ENCODE data around the gene RPP25.
A peak's percentile ranks its signal among the peaks of the same experiment; 100 is the strongest.

The RPP25 gene

DNA sequence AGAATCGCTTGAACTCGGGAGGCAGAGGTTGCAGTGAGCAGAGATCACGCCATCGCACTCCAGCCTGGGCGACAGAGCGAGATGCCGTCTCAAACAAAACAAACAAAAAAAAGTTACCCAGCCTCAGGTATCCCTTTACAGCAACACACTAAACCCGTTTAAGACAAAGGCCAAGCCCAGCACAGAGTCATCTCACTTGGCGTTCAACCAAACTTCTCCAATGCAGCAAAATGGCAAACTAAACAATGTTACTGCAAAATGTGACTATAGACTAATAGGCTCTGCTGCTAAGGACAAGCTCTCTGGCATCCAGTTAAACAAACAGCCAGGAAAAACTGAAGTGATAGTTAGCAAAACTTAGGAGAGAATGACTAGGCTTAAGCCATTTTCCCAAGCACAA lies 43.5 kb downstream of the RPP25 start:
- DNase-seq, result no peak

DNA sequence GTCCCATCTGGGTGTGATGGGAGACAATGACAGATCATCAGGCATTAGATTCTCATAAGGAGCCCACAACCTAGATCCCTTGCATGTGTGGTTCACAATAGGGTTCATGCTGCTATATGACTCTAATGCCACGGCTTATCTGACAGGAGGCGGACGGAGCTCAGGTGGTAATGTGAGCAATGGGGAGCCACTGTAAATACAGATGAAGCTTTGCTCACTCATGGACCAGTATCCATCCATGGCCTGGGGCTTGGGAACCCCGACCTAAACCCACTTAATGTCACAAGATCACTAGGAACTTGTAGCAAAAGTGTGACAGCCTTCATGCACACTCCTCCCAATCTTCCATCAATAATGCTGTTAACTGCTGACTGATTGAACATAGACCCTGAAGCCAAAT lies 47.9 kb downstream of the RPP25 start:
- no peak for DNase-seq

DNA sequence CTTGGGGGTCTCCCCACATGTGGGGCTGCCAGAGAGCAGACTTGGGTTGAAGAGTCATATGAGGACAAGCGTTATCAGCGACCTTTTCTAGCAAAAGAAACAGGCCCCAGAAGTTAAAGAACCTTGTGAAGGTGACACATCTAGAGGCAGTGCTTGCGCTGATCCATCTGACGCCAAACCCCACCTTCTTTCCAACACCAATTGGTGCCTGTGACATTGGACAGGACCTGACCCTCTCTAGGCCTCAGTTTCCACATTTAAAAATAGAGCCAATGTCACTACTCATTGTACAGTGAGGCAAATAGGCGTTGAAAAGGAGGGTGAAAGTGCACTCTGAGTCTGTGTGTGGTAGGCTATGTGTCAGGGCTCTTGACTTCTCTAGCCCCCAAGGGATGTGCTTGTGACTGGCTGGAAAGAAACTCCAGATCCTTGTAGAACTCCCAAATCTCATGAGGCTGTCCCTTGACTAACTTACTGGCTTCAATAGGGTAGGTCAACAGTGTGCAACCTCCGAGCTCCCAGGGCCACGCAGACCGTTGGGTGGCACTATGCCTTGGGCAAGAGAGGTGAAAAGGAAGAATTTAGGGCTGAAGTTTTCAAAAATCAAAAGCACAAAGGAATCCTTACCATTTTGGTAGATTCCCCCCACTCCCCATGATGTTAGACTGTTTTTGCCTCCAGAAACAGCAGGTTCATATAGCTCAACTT lies 49.3 kb downstream of the RPP25 start:
- no peak for DNase-seq

DNA sequence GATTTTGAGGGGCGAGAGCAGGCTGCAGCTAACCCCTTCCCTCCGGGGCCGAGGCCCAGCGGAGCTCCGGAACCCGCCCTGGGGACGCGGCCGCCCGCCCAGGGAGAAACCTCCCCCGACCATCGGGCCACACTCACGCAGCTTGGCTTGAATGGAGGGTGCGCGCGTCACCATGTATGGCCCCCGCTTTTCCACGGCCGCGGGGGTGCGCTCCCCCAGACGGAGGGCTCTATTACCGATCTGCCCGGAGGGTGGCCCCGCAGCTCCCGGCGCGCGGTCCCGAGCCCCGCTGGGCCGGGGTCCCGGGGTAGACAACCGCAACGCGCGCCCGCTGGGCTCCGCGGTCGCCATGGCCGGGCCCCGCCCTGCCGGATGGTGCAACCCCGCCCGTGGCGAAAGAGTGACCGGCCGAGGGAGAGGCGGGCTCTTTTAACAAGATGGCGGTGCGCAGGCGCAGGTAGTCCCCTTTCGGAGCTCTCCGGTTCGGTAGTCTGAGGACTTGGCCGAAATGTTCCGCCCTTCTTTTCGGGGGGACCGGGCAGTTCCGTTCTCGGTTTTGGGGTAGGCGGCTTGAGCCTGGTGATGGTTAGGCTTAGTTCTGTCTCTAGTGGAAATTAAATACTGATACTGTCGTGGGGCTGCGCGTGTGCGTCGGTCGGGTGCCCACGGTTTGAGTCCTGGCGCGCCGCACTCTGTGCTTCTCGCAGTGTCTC lies 50.0 kb downstream of the RPP25 start, which contains the start of gene FAM219B:
Gene FAM219B (minus strand): TSS at position 402 of the 713 bp plus-strand sequence. CDS start 51 bp downstream, at position 351.
- DNase-seq, result peak; percentile 62

GRCh38 chr15:74906067-74906449 lies 50.5 kb downstream of the RPP25 start:
- DNase-seq, result no peak
